Measurements from ENCODE around the gene TBC1D5.

DNA sequence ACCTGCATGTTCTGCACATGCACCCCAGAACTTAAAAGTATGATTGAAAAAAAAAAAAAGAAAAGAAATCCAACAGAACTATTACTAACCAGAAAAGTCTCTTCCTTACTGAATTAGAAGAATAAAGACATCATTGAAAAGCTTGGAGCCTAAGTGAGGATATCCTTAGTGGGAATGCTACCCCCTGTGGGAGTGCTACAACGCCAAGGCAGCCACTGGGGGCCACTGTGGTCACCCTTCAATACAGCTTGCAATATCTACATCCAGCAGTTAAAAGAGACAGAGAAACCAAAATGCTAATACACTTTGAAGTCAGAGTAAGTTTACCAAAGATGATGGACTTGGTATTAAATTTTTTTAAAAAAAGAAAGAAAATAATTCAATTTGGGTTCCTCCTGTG, 565.7 kb downstream of the TBC1D5 start:
- TF ChIP-seq, protein P1, sequence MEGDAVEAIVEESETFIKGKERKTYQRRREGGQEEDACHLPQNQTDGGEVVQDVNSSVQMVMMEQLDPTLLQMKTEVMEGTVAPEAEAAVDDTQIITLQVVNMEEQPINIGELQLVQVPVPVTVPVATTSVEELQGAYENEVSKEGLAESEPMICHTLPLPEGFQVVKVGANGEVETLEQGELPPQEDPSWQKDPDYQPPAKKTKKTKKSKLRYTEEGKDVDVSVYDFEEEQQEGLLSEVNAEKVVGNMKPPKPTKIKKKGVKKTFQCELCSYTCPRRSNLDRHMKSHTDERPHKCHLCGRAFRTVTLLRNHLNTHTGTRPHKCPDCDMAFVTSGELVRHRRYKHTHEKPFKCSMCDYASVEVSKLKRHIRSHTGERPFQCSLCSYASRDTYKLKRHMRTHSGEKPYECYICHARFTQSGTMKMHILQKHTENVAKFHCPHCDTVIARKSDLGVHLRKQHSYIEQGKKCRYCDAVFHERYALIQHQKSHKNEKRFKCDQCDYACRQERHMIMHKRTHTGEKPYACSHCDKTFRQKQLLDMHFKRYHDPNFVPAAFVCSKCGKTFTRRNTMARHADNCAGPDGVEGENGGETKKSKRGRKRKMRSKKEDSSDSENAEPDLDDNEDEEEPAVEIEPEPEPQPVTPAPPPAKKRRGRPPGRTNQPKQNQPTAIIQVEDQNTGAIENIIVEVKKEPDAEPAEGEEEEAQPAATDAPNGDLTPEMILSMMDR (IDR thresholded peaks at IDR 0.05): no peak
- TF ChIP-seq, protein P2, sequence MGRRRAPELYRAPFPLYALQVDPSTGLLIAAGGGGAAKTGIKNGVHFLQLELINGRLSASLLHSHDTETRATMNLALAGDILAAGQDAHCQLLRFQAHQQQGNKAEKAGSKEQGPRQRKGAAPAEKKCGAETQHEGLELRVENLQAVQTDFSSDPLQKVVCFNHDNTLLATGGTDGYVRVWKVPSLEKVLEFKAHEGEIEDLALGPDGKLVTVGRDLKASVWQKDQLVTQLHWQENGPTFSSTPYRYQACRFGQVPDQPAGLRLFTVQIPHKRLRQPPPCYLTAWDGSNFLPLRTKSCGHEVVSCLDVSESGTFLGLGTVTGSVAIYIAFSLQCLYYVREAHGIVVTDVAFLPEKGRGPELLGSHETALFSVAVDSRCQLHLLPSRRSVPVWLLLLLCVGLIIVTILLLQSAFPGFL (CRISPR knock-in tag; IDR thresholded peaks at IDR 0.05; ENCODE audit: borderline replicate concordance): no peak
- TF ChIP-seq NR1H2 (CRISPR knock-in tag; IDR thresholded peaks at IDR 0.05) (no peak), CREB1 (CRISPR knock-in tag; IDR thresholded peaks at IDR 0.05) (no peak), TP53 (CRISPR knock-in tag; IDR thresholded peaks at IDR 0.05) (no peak)
- TF ChIP-seq, protein P3, sequence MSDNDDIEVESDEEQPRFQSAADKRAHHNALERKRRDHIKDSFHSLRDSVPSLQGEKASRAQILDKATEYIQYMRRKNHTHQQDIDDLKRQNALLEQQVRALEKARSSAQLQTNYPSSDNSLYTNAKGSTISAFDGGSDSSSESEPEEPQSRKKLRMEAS (CRISPR knock-in tag; IDR thresholded peaks at IDR 0.05): no peak
- TF ChIP-seq, protein P4, sequence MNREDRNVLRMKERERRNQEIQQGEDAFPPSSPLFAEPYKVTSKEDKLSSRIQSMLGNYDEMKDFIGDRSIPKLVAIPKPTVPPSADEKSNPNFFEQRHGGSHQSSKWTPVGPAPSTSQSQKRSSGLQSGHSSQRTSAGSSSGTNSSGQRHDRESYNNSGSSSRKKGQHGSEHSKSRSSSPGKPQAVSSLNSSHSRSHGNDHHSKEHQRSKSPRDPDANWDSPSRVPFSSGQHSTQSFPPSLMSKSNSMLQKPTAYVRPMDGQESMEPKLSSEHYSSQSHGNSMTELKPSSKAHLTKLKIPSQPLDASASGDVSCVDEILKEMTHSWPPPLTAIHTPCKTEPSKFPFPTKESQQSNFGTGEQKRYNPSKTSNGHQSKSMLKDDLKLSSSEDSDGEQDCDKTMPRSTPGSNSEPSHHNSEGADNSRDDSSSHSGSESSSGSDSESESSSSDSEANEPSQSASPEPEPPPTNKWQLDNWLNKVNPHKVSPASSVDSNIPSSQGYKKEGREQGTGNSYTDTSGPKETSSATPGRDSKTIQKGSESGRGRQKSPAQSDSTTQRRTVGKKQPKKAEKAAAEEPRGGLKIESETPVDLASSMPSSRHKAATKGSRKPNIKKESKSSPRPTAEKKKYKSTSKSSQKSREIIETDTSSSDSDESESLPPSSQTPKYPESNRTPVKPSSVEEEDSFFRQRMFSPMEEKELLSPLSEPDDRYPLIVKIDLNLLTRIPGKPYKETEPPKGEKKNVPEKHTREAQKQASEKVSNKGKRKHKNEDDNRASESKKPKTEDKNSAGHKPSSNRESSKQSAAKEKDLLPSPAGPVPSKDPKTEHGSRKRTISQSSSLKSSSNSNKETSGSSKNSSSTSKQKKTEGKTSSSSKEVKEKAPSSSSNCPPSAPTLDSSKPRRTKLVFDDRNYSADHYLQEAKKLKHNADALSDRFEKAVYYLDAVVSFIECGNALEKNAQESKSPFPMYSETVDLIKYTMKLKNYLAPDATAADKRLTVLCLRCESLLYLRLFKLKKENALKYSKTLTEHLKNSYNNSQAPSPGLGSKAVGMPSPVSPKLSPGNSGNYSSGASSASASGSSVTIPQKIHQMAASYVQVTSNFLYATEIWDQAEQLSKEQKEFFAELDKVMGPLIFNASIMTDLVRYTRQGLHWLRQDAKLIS (CRISPR knock-in tag; IDR thresholded peaks at IDR 0.05; ENCODE audit: borderline replicate concordance): no peak
- TF ChIP-seq, protein P5, sequence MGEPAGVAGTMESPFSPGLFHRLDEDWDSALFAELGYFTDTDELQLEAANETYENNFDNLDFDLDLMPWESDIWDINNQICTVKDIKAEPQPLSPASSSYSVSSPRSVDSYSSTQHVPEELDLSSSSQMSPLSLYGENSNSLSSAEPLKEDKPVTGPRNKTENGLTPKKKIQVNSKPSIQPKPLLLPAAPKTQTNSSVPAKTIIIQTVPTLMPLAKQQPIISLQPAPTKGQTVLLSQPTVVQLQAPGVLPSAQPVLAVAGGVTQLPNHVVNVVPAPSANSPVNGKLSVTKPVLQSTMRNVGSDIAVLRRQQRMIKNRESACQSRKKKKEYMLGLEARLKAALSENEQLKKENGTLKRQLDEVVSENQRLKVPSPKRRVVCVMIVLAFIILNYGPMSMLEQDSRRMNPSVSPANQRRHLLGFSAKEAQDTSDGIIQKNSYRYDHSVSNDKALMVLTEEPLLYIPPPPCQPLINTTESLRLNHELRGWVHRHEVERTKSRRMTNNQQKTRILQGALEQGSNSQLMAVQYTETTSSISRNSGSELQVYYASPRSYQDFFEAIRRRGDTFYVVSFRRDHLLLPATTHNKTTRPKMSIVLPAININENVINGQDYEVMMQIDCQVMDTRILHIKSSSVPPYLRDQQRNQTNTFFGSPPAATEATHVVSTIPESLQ (CRISPR knock-in tag; IDR thresholded peaks at IDR 0.05): no peak
- TF ChIP-seq, protein P6, sequence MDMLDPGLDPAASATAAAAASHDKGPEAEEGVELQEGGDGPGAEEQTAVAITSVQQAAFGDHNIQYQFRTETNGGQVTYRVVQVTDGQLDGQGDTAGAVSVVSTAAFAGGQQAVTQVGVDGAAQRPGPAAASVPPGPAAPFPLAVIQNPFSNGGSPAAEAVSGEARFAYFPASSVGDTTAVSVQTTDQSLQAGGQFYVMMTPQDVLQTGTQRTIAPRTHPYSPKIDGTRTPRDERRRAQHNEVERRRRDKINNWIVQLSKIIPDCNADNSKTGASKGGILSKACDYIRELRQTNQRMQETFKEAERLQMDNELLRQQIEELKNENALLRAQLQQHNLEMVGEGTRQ (CRISPR knock-in tag; IDR thresholded peaks at IDR 0.05): no peak

Measured in WTC11 (cell line).